HCT116 (cell line): Measurements from ENCODE around the gene TNFSF9. TPM values are rescaled to one million over a fixed set of nuclear protein-coding genes. Genes with fewer than 3 reads are reported as not detected.

Experiments
- ATAC-seq: fragments of 200-7000 bp; cut with Tn5 transposase; 2 replicates; pipeline ENCODE4 v1.9.1; 2020; ENCODE audit warnings: mild to moderate bottlenecking, moderate library complexity
- BruUV-seq: library from RNA; stranded (reverse); fragments of 400-500 nt; replicated peaks from 2 replicates; lab custom pipeline; 2021; lab: Mats Ljungman, UMichigan
- CTCF ChIA-PET: fragments of 300-600 bp; sonication (Branson Sonifier 250); formaldehyde crosslinking; loops from one replicate; lab custom pipeline; 2021; ENCODE audit warnings: antibody characterized with exemption; lab: Charles Lee
- POLR2A ChIA-PET: fragments of 300-600, 350-600 bp; sonication (Branson Sonifier 250); formaldehyde crosslinking; loops from one replicate; lab custom pipeline; 2021; ENCODE audit warnings: antibody characterized with exemption; lab: Charles Lee
- RAD21 ChIA-PET, 2 experiments: fragments of 300-600 bp; sonication (Branson Sonifier 250); formaldehyde crosslinking; loops; one replicate each; lab custom pipeline; 2023; ENCODE audit warnings: low total read pairs in 2 of 2; ENCODE audit not compliant: uncharacterized antibody in 2 of 2, unreplicated experiment in 2 of 2, low non-redundant PET in 1 of 2; lab: Charles Lee
- DNase-seq: peaks from one replicate; pipeline ENCODE4 v3.0.0-alpha.2; 2010; ENCODE audit warnings: low read depth, low spot score
- H2AFZ ChIP-seq: fragments of 200-600 bp; shearing (Covaris generic), sonication (generic); 2 replicates; pipeline ENCODE4 v1.6.1; 2017; ENCODE audit warnings: low read depth, mixed run types, mixed read lengths, antibody characterized with exemption, low read length; ENCODE audit not compliant: poor library complexity, severe bottlenecking
- H3K27ac ChIP-seq: 2 replicates; pipeline ENCODE4 v1.5.1; 2012; ENCODE audit warnings: low read depth, low read length
- H3K27me3 ChIP-seq: fragments of 200-600 bp; sonication (generic); 2 replicates; pipeline ENCODE4 v1.6.1; 2016; ENCODE audit warnings: mixed run types, low read length, mixed read lengths; ENCODE audit not compliant: insufficient read depth
- H3K36me3 ChIP-seq, 2 experiments: fragments of 200-500 bp in 1 of 2; fragments of 200-600 bp in 1 of 2; sonication (Bioruptor generic) in 1 of 2; sonication (generic) in 1 of 2; 2 replicates each; pipeline versions ENCODE4 v1.5.1 to v1.6.1; 2014 to 2016; ENCODE audit warnings: low read length in 2 of 2, inconsistent platforms in 1 of 2, mixed read lengths in 1 of 2, mixed run types in 1 of 2; ENCODE audit not compliant: insufficient read depth in 2 of 2, control insufficient read depth in 1 of 2
- H3K4me1 ChIP-seq, 2 experiments: fragments of 200-600 bp in 1 of 2; sonication (generic) in 1 of 2; 2 replicates each; pipeline versions ENCODE4 v1.5.1 to v1.6.1; 2012 to 2017; ENCODE audit warnings: low read length in 2 of 2, inconsistent platforms in 1 of 2, mild to moderate bottlenecking in 1 of 2, mixed read lengths in 1 of 2, mixed run types in 1 of 2, moderate library complexity in 1 of 2; ENCODE audit not compliant: insufficient read depth in 2 of 2, control insufficient read depth in 1 of 2
- H3K4me2 ChIP-seq: fragments of 200-600 bp; sonication (generic); 2 replicates; pipeline ENCODE4 v1.6.1; 2017; ENCODE audit warnings: mixed run types, low read length, mixed read lengths
- H3K4me3 ChIP-seq, 2 experiments: fragments of 200-600 bp in 1 of 2; sonication (generic) in 1 of 2; replicated peaks in 1 of 2; 2 replicates each; pipeline ENCODE4 v1.5.1; 2011 to 2016; ENCODE audit warnings: low read length in 2 of 2, control low read depth in 1 of 2, low read depth in 1 of 2, mild to moderate bottlenecking in 1 of 2, mixed read lengths in 1 of 2, mixed run types in 1 of 2
- H3K79me2 ChIP-seq: fragments of 200-600 bp; sonication (generic); 2 replicates; pipeline ENCODE4 v1.6.1; 2017; ENCODE audit warnings: mild to moderate bottlenecking, mixed run types, low read length, moderate library complexity, mixed read lengths; ENCODE audit not compliant: insufficient read depth
- H3K9ac ChIP-seq: fragments of 200-600 bp; sonication (generic); 2 replicates; pipeline ENCODE4 v1.6.1; 2016; ENCODE audit warnings: low read length, mixed read lengths
- H3K9me2 ChIP-seq: fragments of 200-600 bp; sonication (generic), shearing (Covaris generic); 2 replicates; pipeline ENCODE4 v1.6.1; 2017; ENCODE audit warnings: mixed run types, mild to moderate bottlenecking, moderate library complexity; ENCODE audit not compliant: insufficient read depth
- H3K9me3 ChIP-seq, 2 experiments: fragments of 200-500 bp in 1 of 2; fragments of 200-600 bp in 1 of 2; sonication (Bioruptor generic) in 1 of 2; sonication (generic) in 1 of 2; 2 replicates each; pipeline ENCODE4 v1.6.1; 2014 to 2017; ENCODE audit warnings: low read length in 2 of 2, mixed read lengths in 2 of 2, inconsistent platforms in 1 of 2, low read depth in 1 of 2, mild to moderate bottlenecking in 1 of 2, mixed run types in 1 of 2, moderate library complexity in 1 of 2; ENCODE audit not compliant: control insufficient read depth in 1 of 2, insufficient read depth in 1 of 2
- H4K20me1 ChIP-seq: fragments of 200-600 bp; sonication (generic), shearing (Covaris generic); 2 replicates; pipeline ENCODE4 v1.6.1; 2017; ENCODE audit warnings: mixed run types, mild to moderate bottlenecking, moderate library complexity; ENCODE audit not compliant: insufficient read depth
- CTCF ChIP-seq, 3 experiments: fragments of 200-600 bp in 1 of 3; sonication (generic) in 1 of 3; IDR thresholded peaks in 2 of 3; conservative IDR thresholded peaks in 1 of 3; 2 replicates each; pipeline ENCODE4 v1.5.1; 2012 to 2017; ENCODE audit warnings: low read depth in 2 of 3, low read length in 2 of 3, antibody characterized with exemption in 1 of 3, borderline replicate concordance in 1 of 3, control low read depth in 1 of 3, mild to moderate bottlenecking in 1 of 3, mixed read lengths in 1 of 3, mixed run types in 1 of 3, moderate library complexity in 1 of 3; ENCODE audit not compliant: insufficient read depth in 1 of 3
- FOSL1 ChIP-seq: IDR thresholded peaks from 2 replicates; pipeline ENCODE4 v1.6.1; 2012; ENCODE audit warnings: low read depth
- POLR2A ChIP-seq: IDR thresholded peaks from 2 replicates; pipeline ENCODE4 v1.7.0; 2011; ENCODE audit warnings: borderline replicate concordance; ENCODE audit not compliant: insufficient read depth, insufficient read length; ENCODE audit errors: extremely low read depth
- SP1 ChIP-seq: IDR thresholded peaks from 2 replicates; pipeline ENCODE4 v1.6.1; 2012; ENCODE audit warnings: low read depth
- TCF7L2 ChIP-seq: IDR thresholded peaks from 2 replicates; pipeline ENCODE4 v1.7.0; 2011; ENCODE audit warnings: borderline replicate concordance, inconsistent platforms; ENCODE audit not compliant: insufficient read depth, insufficient read length; ENCODE audit errors: extremely low read depth
- YY1 ChIP-seq: IDR thresholded peaks from 2 replicates; pipeline ENCODE4 v1.6.1; 2011; ENCODE audit warnings: low read length, low read depth, moderate library complexity, mild to moderate bottlenecking; ENCODE audit not compliant: insufficient replicate concordance; ENCODE audit errors: extremely low read depth
- ZNF274 ChIP-seq: fragments of 200-500 bp; sonication (Bioruptor generic); IDR thresholded peaks from 2 replicates; pipeline ENCODE4 v1.6.1; 2014; ENCODE audit warnings: mild to moderate bottlenecking, low read depth, low read length, inconsistent platforms
- intact Hi-C: fragments of 100-400 bp; cut with micrococcal nuclease; formaldehyde crosslinking; loops from 2 replicates; pipeline ENCODE4 v1.10.0; 2022
- total RNA-seq: library from RNA; stranded (reverse); gene quantifications from one replicate; pipeline ENCODE4 v1.2.1, GENCODE V29; 2021; ENCODE audit not compliant: unreplicated experiment

The TNFSF9 gene
- total RNA-seq, 1 experiment from 2014 or later, result 25.1 TPM

GRCh38 chr19:6500837-6501739 lies 29.7 kb upstream of the TNFSF9 start:
- Histone ChIP-seq H3K9me3 (no peaks in the 10 kb centered on the region), H3K27me3 (no peaks in the 10 kb centered on the region), H2AFZ (no peak overlapping the region), H3K79me2 (no peaks in the 10 kb centered on the region)
- ChIA-PET POLR2A (interaction anchor here (1.2 kb wide), 1 partner anchor 15 kb away, joined by 3 read pairs; no protein-coding TSS in a partner anchor), CTCF (no interaction called here)
- no peak for ATAC-seq
- TF ChIP-seq TCF7L2 (no peak), CTCF (IDR thresholded peaks at IDR 0.05 in 2 of 3, conservative IDR thresholded peaks at IDR 0.05 in 1 of 3; ENCODE audit: borderline replicate concordance in 1 of 3, insufficient read depth in 1 of 3, low read depth in 2 of 3, low read length in 2 of 3) (no peak), SP1 (no peak), ZNF274 (no peak), FOSL1 (no peak), POLR2A (no peak), YY1 (no peak)
- TF ChIP-seq, all 23 proteins: peak for 0
- no peaks in the 10 kb centered on the region for H4K20me1 ChIP-seq
- H3K36me3 ChIP-seq, result peaks cover 0 to 5% of the 10 kb centered on the region in 2 experiments; a peak in 1 of 4 replicates
- peak overlapping the region; percentile 50 to 68 for H3K4me3 ChIP-seq
- H3K27ac ChIP-seq, result peak overlapping the region; percentile 57; the same call in 1 of the 2 replicates
- peaks cover 14 to 35% of the 10 kb centered on the region in 2 experiments for H3K4me1 ChIP-seq
- no peaks in the 10 kb centered on the region for H3K9me2 ChIP-seq
- peak overlapping the region; percentile 88 for H3K4me2 ChIP-seq
- H3K9ac ChIP-seq, result peak overlapping the region; percentile 66
- intact Hi-C loops, result no loop called here
- RAD21 ChIA-PET, result no interaction called here
- DNase-seq, result no peak
- TSS peak; percentile 46 for BruUV-seq
